SK-N-MC (cell line): ENCODE results near the gene DNAJC16.

ENCODE experiments used
- DNase-seq: peaks from one replicate; pipeline ENCODE4 v3.0.0-alpha.2; 2011; ENCODE audit warnings: low read depth, low spot score
- H3K27ac ChIP-seq: fragments of 200-600 bp; sonication (generic); 2 replicates; pipeline ENCODE4 v1.5.1; 2016; ENCODE audit warnings: mixed run types
- H3K36me3 ChIP-seq: fragments of 200-600 bp; sonication (generic); 2 replicates; pipeline ENCODE4 v1.6.1; 2017; ENCODE audit warnings: antibody characterized with exemption, low read length, mixed read lengths; ENCODE audit not compliant: insufficient read depth
- H3K4me3 ChIP-seq: fragments of 200-600 bp; sonication (generic); 2 replicates; pipeline ENCODE4 v1.5.1; 2016
- H3K9ac ChIP-seq: fragments of 200-600 bp; sonication (generic); 2 replicates; pipeline ENCODE4 v1.8.0; 2017; ENCODE audit warnings: mixed run types, mixed read lengths; ENCODE audit not compliant: insufficient read length
- H3K9me3 ChIP-seq: fragments of 200-600 bp; sonication (generic); 2 replicates; pipeline ENCODE4 v1.6.1; 2017; ENCODE audit warnings: low read depth, mild to moderate bottlenecking, antibody characterized with exemption, low read length, moderate library complexity, mixed read lengths
- EZH2 ChIP-seq: fragments of 200-600 bp; sonication (generic); IDR thresholded peaks from one replicate; pipeline ENCODE4 v1.6.1; 2017; ENCODE audit warnings: antibody characterized with exemption
- FOXP2 ChIP-seq: optimal IDR thresholded peaks from 2 replicates; pipeline ENCODE3; 2011; ENCODE audit warnings: mild to moderate bottlenecking, moderate library complexity; ENCODE audit not compliant: insufficient read depth; ENCODE audit errors: extremely low read length, control extremely low read depth
- POLR2AphosphoS5 ChIP-seq: IDR thresholded peaks from 2 replicates; pipeline ENCODE4 v1.6.1; 2012; ENCODE audit warnings: mild to moderate bottlenecking, low read depth, low read length, borderline replicate concordance

The DNAJC16 gene

DNA sequence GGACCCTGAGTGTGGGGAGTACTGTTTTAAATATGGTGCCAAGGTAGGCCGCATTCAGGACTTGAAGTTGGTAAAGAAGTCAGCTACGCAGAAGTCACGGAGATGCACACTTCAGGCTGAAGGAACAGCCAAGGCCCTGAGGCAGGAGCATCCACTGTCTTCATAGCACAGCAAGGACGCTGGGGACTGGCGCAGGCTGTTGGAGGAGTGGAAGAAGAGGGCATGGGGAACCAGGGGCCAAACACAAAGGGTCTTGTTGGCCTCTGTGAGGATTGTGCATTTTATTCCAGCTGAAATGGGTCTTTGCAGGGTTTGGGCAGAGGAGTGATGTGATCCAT, 16.6 kb downstream of the DNAJC16 start:
- Histone ChIP-seq H3K27ac (no peak overlapping the region), H3K4me3 (no peak overlapping the region), H3K36me3 (peaks cover 17% of the 10 kb centered on the region), H3K9me3 (no peaks in the 10 kb centered on the region), H3K9ac (no peak overlapping the region)
- TF ChIP-seq POLR2AphosphoS5 = no peak
- TF ChIP-seq FOXP2 = no peak
- TF ChIP-seq EZH2 = no peak
- no peak for DNase-seq

DNA sequence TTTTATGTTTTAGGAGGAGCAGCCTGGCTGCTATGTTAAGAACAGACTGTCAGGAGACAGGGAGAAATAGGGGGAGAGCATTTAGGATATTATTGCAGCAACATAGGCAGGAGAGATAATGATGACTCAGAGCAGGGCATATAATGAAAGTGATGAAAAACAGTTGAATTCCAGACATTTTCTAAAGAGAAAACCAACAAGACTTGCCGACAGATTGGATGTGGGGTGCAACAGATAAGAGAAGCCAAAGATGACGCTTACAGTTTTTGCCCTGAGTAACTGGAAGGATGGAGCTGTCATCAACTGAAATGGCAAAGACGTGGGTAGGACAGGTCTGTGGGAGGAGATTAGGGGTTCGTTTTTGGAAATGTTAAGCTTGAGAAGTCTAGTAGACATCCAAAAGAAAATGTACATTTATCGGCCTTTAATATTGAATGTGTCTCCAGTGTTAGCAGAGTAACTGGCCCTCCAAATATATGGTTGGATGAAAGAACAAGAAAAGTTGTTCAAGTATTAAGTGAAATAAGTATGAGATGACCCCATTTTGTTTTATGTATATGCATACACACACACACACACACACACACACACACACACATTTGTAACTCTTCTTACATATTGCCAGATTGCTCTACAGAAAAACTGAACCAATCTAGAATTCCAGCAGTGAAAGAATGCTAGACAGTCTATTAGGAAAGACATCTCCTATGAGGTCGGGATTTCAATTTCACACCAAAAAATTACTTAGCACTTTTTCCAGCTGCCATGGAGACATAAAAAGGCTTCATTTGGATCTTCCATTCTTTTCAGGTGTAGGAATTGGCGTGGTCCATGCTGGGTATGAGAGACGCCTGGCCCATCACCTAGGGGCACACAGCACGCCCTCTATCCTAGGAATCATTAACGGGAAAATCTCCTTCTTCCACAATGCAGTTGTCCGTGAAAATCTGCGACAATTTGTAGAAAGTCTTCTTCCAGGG, 17.2 kb downstream of the DNAJC16 start:
- Histone ChIP-seq H3K4me3 (no peak overlapping the region), H3K36me3 (peaks cover 20% of the 10 kb centered on the region), H3K9me3 (no peaks in the 10 kb centered on the region), H3K27ac (no peak overlapping the region), H3K9ac (no peak overlapping the region)
- no peak for DNase-seq
- TF ChIP-seq POLR2AphosphoS5 = no peak
- no peak for TF ChIP-seq FOXP2
- no peak for TF ChIP-seq EZH2

DNA sequence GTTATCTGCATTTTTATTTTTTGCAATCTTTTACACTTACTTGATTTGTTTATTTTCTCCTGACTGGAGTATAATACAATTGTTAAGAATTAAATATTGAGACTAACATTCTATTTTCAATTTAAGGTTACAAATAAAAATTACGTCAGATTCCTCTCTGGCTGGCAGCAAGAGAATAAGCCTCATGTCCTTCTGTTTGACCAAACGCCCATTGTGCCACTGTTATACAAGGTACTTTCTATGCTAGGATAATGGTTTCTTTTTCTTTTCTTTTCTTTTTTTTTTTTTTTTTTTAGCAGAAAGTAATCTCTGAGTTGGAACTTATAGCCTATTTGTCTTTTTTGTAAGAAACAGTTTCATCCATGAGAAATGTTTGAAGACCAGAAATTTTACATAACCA, 20.0 kb downstream of the DNAJC16 start:
- Histone ChIP-seq H3K27ac (no peak overlapping the region), H3K9me3 (no peaks in the 10 kb centered on the region), H3K36me3 (peaks cover 19% of the 10 kb centered on the region), H3K9ac (no peak overlapping the region), H3K4me3 (no peak overlapping the region)
- DNase-seq = no peak
- TF ChIP-seq POLR2AphosphoS5 = no peak
- no peak for TF ChIP-seq FOXP2
- no peak for TF ChIP-seq EZH2

- no peak overlapping the region for H3K27ac ChIP-seq
- DNase-seq = no peak
These were observed 23.9 kb downstream of the DNAJC16 start for GRCh38 chr1:15550573-15550972.

GRCh38 chr1:15557008-15557407, 30.4 kb downstream of the DNAJC16 start:
- no peaks in the 10 kb centered on the region for H3K9me3 ChIP-seq
- no peak overlapping the region for H3K4me3 ChIP-seq
- TF ChIP-seq POLR2AphosphoS5 = no peak
- TF ChIP-seq FOXP2 = no peak
- no peak for TF ChIP-seq EZH2
- peaks cover 8% of the 10 kb centered on the region for H3K36me3 ChIP-seq
- H3K27ac ChIP-seq = no peak overlapping the region
- H3K9ac ChIP-seq = no peak overlapping the region
- DNase-seq = no peak

More at GRCh38 chr1:15550573-15550972, 23.9 kb downstream of the DNAJC16 start:
- H3K4me3 ChIP-seq = no peak overlapping the region
- H3K9me3 ChIP-seq = no peaks in the 10 kb centered on the region
- H3K9ac ChIP-seq = no peak overlapping the region
- H3K36me3 ChIP-seq = peaks cover 15% of the 10 kb centered on the region
- TF ChIP-seq EZH2 = no peak
- no peak for TF ChIP-seq POLR2AphosphoS5
- no peak for TF ChIP-seq FOXP2

- no peaks in the 10 kb centered on the region for H3K9me3 ChIP-seq
- no peak overlapping the region for H3K4me3 ChIP-seq
- no peak overlapping the region for H3K27ac ChIP-seq
- no peak overlapping the region for H3K9ac ChIP-seq
- TF ChIP-seq POLR2AphosphoS5 (no peak), EZH2 (no peak), FOXP2 (no peak)
- no peak for DNase-seq
- peaks cover 8% of the 10 kb centered on the region for H3K36me3 ChIP-seq
These were observed 30.9 kb downstream of the DNAJC16 start for GRCh38 chr1:15557594-15557993.

GRCh38 chr1:15558516-15558915, 31.9 kb downstream of the DNAJC16 start:
- Histone ChIP-seq H3K27ac (no peak overlapping the region), H3K9me3 (no peaks in the 10 kb centered on the region), H3K4me3 (no peak overlapping the region), H3K36me3 (peaks cover 11% of the 10 kb centered on the region), H3K9ac (no peak overlapping the region)
- DNase-seq = no peak
- TF ChIP-seq POLR2AphosphoS5 = no peak
- no peak for TF ChIP-seq EZH2
- no peak for TF ChIP-seq FOXP2

DNA sequence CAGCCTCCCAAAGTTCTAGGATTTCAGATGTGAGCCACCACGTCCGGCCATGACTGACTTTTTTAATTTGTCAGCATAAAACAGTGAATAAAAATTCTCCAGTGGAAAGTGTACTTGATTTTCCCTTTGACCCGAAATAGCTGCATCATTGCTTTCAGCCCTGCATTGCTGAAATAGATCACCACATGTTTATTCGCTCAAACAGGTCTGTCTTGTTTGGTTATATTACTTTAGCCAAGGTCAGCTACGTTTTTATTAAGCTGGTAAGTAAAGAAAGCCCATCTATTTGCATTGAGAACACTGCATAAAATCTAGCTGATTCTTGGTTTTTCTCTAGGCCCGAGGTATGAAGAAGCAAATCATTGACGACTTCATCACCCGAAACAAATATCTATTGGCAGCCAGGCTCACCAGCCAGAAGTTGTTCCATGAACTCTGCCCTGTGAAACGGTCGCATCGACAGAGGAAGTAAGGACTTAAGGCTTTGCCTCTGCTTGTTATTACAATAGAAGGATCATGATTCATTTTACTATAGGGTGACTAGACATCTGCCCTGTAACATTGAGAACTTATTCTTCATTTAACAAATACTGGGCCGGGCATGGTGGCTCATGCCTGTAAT, 32.7 kb downstream of the DNAJC16 start:
- H3K27ac ChIP-seq = no peak overlapping the region
- no peaks in the 10 kb centered on the region for H3K9me3 ChIP-seq
- TF ChIP-seq POLR2AphosphoS5 (no peak), EZH2 (no peak), FOXP2 (no peak)
- H3K36me3 ChIP-seq = peaks cover 15% of the 10 kb centered on the region
- H3K4me3 ChIP-seq = no peak overlapping the region
- H3K9ac ChIP-seq = no peak overlapping the region
- no peak for DNase-seq

DNA sequence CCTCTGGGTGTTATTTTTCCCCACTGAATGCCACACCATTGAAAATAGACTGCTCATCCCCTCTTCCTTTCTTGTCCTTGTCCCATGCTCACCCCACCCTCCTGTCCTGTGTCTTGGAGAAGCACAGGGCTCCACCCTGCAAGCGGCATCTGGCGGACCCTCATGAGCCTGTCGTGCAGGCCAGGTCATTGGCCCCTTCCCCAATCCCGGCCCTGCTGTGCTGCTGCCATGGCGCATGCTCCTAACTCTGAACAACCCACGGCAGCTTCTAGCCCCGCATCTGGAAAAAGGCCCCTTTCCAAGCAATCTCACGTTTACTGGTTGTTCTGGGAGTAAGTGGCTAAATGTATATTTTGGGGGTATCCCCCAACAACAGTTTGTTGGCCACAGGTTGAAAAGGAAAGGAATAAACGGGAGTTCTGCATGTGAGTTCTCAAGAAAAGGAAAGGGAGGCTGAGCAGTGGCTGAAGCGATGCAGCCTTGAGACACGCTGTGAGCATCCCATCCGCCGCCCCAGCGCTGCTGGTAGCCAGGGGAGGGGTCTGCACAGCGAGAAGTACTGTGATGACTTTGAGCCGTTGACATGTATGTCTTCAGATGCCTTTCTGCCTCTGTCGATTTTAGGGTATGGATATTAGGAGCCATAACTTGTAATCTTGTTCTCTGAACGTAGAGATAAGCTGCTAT, 41.9 kb downstream of the DNAJC16 start:
- H3K27ac ChIP-seq = no peak overlapping the region
- DNase-seq = no peak
- no peaks in the 10 kb centered on the region for H3K9me3 ChIP-seq
- H3K36me3 ChIP-seq = peaks cover 41% of the 10 kb centered on the region
- TF ChIP-seq EZH2 (no peak), POLR2AphosphoS5 (no peak), FOXP2 (no peak)
- H3K9ac ChIP-seq = no peak overlapping the region
- no peak overlapping the region for H3K4me3 ChIP-seq
